ENCODE data around the gene CXCL1.

DNA sequence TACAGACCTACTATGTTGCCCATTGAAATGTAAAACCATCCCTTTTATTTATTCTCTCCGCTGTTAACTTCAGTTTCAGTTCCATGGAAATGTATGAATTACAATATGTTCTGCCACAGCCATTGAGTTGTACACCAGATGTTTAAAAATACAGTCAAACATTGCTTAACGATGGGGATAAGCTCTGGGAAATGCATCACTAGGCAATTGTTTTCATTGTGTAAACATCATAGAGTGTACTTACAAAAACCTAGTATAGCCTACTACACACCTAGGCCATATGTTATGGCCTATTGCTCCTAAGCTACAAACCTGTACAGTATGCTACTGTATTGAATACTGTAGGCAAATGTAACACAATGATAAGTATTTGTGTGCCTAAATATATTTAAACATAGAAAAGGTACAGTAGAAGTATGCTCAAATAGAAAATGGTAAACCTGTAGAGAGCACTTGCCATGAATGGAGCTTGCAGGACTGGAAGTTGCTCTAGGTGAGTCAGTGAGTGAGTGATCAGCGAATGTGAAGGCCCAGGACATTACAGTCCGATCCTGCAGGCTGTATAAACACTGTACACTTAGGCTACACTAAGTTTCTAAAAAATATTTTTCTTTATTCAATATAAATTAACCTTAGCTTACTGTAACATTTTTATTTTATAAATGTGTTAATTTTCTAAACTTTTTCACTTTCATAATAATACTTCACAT lies 18.8 kb upstream of the CXCL1 start:
- TF ChIP-seq, protein P1, sequence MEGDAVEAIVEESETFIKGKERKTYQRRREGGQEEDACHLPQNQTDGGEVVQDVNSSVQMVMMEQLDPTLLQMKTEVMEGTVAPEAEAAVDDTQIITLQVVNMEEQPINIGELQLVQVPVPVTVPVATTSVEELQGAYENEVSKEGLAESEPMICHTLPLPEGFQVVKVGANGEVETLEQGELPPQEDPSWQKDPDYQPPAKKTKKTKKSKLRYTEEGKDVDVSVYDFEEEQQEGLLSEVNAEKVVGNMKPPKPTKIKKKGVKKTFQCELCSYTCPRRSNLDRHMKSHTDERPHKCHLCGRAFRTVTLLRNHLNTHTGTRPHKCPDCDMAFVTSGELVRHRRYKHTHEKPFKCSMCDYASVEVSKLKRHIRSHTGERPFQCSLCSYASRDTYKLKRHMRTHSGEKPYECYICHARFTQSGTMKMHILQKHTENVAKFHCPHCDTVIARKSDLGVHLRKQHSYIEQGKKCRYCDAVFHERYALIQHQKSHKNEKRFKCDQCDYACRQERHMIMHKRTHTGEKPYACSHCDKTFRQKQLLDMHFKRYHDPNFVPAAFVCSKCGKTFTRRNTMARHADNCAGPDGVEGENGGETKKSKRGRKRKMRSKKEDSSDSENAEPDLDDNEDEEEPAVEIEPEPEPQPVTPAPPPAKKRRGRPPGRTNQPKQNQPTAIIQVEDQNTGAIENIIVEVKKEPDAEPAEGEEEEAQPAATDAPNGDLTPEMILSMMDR (IDR thresholded peaks at IDR 0.05; ENCODE audit: low read length): no peak
- TF ChIP-seq EZH2phosphoT487 (IDR thresholded peaks at IDR 0.05; ENCODE audit: low read length): no peak
- TF ChIP-seq EZH2 (optimal IDR thresholded peaks at IDR 0.05; ENCODE audit: low read depth, low read length): no peak
